Activated CD4-positive, alpha-beta T cell treated with anti-CD3 and anti-CD28 coated beads for 36 hours (primary cell): ENCODE results near the gene ZBTB46. TPM values are rescaled to one million over a fixed set of nuclear protein-coding genes. Genes with fewer than 3 reads are reported as not detected.
A peak's percentile ranks its signal among the peaks of the same experiment; 100 is the strongest.

Experiments used
- ATAC-seq: fragments of 200-7000 bp; cut with Tn5 transposase; one replicate; pipeline ENCODE4 v1.10.0; 2021; ENCODE audit warnings: mild to moderate bottlenecking, moderate library complexity
- CTCF ChIA-PET: fragments of 350-600 bp; sonication (Branson Sonifier 250); formaldehyde crosslinking; loops from one replicate; lab custom pipeline; 2021; ENCODE audit warnings: antibody characterized with exemption; lab: Charles Lee
- POLR2A ChIA-PET: fragments of 350-600 bp; sonication (Branson Sonifier 250); formaldehyde crosslinking; loops from one replicate; lab custom pipeline; 2021; ENCODE audit warnings: antibody characterized with exemption, inconsistent platforms; lab: Charles Lee
- DNase-seq: peaks from one replicate; pipeline ENCODE4 v3.0.0-alpha.2; 2020
- H3K27ac Mint-ChIP-seq: one replicate; pipeline ENCODE4 v1.8.0; 2021; ENCODE audit warnings: mixed read lengths
- H3K27me3 Mint-ChIP-seq: one replicate; pipeline ENCODE4 v1.8.0; 2021; ENCODE audit warnings: mixed read lengths
- H3K36me3 Mint-ChIP-seq: one replicate; pipeline ENCODE4 v1.8.0; 2021; ENCODE audit warnings: low read depth, mixed read lengths
- H3K4me1 Mint-ChIP-seq: one replicate; pipeline ENCODE4 v1.8.0; 2021; ENCODE audit warnings: mixed read lengths
- H3K4me3 Mint-ChIP-seq: one replicate; pipeline ENCODE4 v1.8.0; 2021; ENCODE audit warnings: mild to moderate bottlenecking, moderate library complexity, mixed read lengths
- H3K9me3 Mint-ChIP-seq: one replicate; pipeline ENCODE4 v1.8.0; 2021; ENCODE audit warnings: low read depth, mixed read lengths
- intact Hi-C, 2 experiments: fragments of 100-400 bp; cut with DNase I in 1 of 2; cut with micrococcal nuclease in 1 of 2; formaldehyde crosslinking; loops; one replicate each; pipeline versions ENCODE4 v1.14.2 to v1.15.1; 2022 to 2024; cut with DNase I, micrococcal nuclease
- total RNA-seq, 2 experiments: library from RNA; stranded (reverse); gene quantifications; one replicate each; pipeline ENCODE4 v1.2.3, GENCODE V29; 2021

Gene ZBTB46
- total RNA-seq, 2 experiments from 2014 or later: 0.88 to 1.3 TPM

DNA sequence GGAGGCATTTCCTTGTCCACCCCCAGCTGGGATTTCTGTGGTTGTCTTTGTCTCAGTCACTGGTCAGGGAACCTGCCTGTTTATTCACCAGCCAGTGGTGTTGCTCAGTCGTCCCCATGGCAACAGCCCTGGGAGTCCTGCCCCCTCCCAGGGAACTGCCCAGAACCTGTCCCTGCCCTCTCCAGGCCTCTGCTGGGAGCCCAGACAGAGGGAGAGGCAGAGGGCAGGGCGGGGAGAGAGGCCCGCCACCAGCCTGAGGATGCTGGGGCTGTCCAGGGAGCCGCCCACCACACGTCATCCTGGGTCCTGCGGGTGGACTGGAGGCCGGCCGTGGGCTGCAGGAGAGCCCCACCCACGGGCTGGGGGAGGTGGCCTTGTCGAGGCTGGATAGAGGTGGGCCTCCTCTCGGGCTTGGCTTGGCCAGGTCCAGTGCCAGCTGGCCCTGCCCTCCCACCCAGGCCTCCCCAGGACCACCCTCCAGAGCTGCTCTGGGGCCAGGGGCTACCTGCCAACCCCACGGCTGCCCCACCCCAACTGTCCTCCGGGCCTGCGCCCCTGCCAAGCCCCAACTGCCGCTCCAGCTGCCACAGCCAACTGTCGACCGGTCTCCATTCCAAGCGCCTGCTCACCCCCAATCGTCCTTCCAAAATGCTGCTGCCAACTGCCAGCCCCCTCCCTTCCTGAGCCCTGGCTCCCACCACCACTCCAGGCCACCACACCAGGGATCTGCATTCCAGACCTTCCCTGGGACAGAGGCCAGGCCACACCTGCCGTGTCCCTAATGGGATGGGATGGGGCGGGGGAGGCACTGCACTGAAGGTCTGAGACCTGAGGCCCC is 4.2 kb upstream of the ZBTB46 start:
- H3K36me3 Mint-ChIP-seq: no peaks in the 10 kb centered on the region
- H3K4me3 Mint-ChIP-seq: no peak overlapping the region
- no peaks in the 10 kb centered on the region for H3K9me3 Mint-ChIP-seq
- CTCF ChIA-PET: no interaction called here
- intact Hi-C loops: no loop called here
- ATAC-seq (no peak), DNase-seq (no peak)
- H3K4me1 Mint-ChIP-seq: no peaks in the 10 kb centered on the region
- H3K27me3 Mint-ChIP-seq: peaks cover under 1% of the 10 kb centered on the region
- no peak overlapping the region for H3K27ac Mint-ChIP-seq
- POLR2A ChIA-PET: no interaction called here

DNA sequence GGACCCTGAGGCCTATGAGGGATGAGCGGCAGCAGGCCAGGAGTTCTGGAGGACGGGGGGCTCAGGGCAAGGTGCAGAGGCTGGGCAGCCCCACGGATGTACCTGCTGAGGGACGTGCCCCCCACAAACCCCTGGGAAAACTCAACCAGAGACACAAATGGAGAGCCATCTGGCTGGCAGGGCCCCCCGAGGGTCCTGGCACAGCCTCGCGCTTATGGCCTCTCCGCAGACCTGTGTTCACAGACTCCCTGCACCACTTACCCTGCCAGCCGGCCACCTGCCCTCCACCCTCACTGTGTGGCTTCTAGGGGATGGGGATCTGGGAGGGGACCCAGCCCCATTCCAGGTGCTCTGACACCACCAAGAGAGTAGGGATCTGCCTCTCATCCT is 3.4 kb upstream of the ZBTB46 start:
- no peak overlapping the region for H3K4me3 Mint-ChIP-seq
- CTCF ChIA-PET: no interaction called here
- peaks cover 7% of the 10 kb centered on the region for H3K4me1 Mint-ChIP-seq
- no peak overlapping the region for H3K27ac Mint-ChIP-seq
- intact Hi-C loops: no loop called here
- no peak for ATAC-seq
- H3K36me3 Mint-ChIP-seq: no peaks in the 10 kb centered on the region
- POLR2A ChIA-PET: no interaction called here
- peaks cover 7% of the 10 kb centered on the region for H3K27me3 Mint-ChIP-seq
- no peak for DNase-seq
- H3K9me3 Mint-ChIP-seq: no peaks in the 10 kb centered on the region

GRCh38 chr20:63833776-63834490 is 2.9 kb upstream of the ZBTB46 start:
- CTCF ChIA-PET: no interaction called here
- Mint-ChIP-seq H3K9me3 (no peaks in the 10 kb centered on the region), H3K4me3 (no peak overlapping the region), H3K27ac (no peak overlapping the region), H3K4me1 (peaks cover 10% of the 10 kb centered on the region), H3K27me3 (peaks cover 12% of the 10 kb centered on the region), H3K36me3 (no peaks in the 10 kb centered on the region)
- DNase-seq (no peak), ATAC-seq (no peak)
- intact Hi-C loops: no loop called here
- POLR2A ChIA-PET: no interaction called here

DNA sequence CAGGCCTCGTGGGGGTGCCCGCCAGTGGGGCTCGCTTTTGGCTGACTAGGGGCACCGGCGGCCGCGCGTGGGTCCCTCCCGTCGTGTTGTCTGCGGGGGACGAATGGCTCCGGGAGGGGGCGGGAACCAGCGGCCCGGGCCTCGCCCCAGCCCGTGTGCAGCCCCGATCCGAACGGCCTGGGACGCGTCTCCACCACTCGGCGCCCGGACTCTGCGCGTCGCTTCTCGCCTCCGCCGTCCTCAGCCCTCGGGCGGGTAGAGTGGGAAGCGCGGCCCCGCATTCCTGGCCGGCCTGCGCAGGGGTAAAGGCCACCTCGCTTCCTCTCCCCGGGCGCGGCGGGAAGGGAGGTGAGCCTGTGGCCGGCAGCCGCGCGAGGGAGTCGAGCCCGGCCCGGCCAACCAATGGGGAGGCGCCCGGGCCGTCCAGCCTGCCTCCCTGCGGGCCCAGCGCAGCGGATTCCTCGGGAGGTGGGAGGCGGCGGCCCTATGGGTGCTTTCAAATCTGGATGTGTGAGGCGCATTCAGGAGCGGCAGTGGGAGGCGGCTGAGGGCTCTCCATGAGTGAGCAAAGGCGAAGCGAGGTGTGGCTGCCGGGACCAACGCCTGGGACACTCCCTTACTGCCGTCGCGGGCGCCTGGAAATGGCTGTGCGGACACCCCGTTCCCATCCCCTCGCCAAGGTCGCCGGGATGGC is 1.1 kb upstream of the ZBTB46 start:
- ATAC-seq (no peak), DNase-seq (peak; percentile 28)
- Mint-ChIP-seq H3K4me1 (peaks cover 10% of the 10 kb centered on the region), H3K4me3 (no peak overlapping the region), H3K9me3 (no peaks in the 10 kb centered on the region), H3K36me3 (no peaks in the 10 kb centered on the region), H3K27ac (no peak overlapping the region), H3K27me3 (peaks cover 24% of the 10 kb centered on the region)
- ChIA-PET CTCF (no interaction called here), POLR2A (no interaction called here)
- intact Hi-C loops: loop anchor here in 1 of 2 experiments (2.0 kb wide), 1 partner anchor 63 kb away; the partner anchor contains the start of gene DNAJC5

DNA sequence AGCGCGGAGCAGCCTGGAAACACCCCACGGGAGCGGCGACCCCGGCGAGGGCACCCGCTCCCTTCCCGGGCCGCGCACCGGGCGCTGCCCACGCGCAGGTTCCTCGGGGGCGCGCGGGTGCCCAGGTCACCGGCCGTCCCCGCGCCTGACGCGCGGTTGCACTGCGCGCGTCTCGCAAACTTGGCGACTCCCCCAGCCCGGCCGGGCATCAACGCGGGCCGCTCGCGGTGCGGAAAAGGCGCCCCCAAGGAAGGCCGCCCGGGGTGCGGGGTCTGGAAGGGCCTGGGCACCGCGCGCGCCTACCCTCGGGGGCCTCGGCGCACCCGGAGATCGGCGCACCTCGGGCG is 555 bp upstream of the ZBTB46 start:
- Mint-ChIP-seq H3K27ac (no peak overlapping the region), H3K4me1 (peaks cover 10% of the 10 kb centered on the region), H3K9me3 (no peaks in the 10 kb centered on the region), H3K27me3 (peaks cover 28% of the 10 kb centered on the region), H3K36me3 (no peaks in the 10 kb centered on the region), H3K4me3 (no peak overlapping the region)
- no peak for DNase-seq
- intact Hi-C loops: loop anchor here in 1 of 2 experiments (2.0 kb wide), 1 partner anchor 63 kb away; the partner anchor contains the start of gene DNAJC5
- no peak for ATAC-seq
- ChIA-PET POLR2A (no interaction called here), CTCF (no interaction called here)

GRCh38 chr20:63829945-63830835 is 874 bp downstream of the ZBTB46 start:
- no peak for ATAC-seq
- POLR2A ChIA-PET: no interaction called here
- intact Hi-C loops: loop anchor here in 1 of 2 experiments (1.0 to 2.0 kb wide), 3 partner anchors 20 to 65 kb away; partner anchors contain the start of genes DNAJC5 and TPD52L2

DNA sequence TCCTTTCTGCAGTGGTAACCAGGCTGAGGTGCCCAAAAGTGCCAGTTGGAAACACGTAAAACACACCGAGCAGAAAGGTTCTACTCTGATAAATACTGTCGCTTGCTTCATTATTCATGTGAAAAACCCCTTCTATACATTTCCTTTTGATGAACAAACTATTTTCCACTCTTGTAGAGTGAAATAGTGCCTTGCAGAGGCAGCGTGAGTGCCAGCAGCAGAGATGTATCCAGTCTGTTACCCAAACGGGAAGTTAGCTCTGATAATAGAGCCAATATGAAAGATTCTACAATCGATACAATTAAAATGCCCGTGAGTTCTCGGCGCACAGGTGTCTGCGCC is 1.5 kb downstream of the ZBTB46 start:
- Mint-ChIP-seq H3K4me3 (peak overlapping the region; percentile 65), H3K27ac (peak overlapping the region; percentile 51), H3K27me3 (peaks cover 38% of the 10 kb centered on the region), H3K36me3 (no peaks in the 10 kb centered on the region), H3K4me1 (peaks cover 18% of the 10 kb centered on the region), H3K9me3 (no peaks in the 10 kb centered on the region)
- DNase-seq: peak; percentile 31
- CTCF ChIA-PET: interaction anchor here (0.6 kb wide), 1 partner anchor 86 kb away, joined by 3 read pairs; no protein-coding TSS in a partner anchor
- intact Hi-C loops: loop anchor here in 1 of 2 experiments (1.0 kb wide), 2 partner anchors 21 to 36 kb away; partner anchors contain the start of gene TPD52L2
- ATAC-seq: peak; percentile 35
- POLR2A ChIA-PET: no interaction called here

More at GRCh38 chr20:63829945-63830835, 874 bp downstream of the ZBTB46 start:
- Mint-ChIP-seq H3K4me3 (peak overlapping the region; percentile 65), H3K27ac (peak overlapping the region; percentile 51), H3K36me3 (no peaks in the 10 kb centered on the region), H3K27me3 (peaks cover 38% of the 10 kb centered on the region), H3K9me3 (no peaks in the 10 kb centered on the region), H3K4me1 (peaks cover 18% of the 10 kb centered on the region)
- CTCF ChIA-PET: interaction anchor here (0.6 kb wide), 1 partner anchor 87 kb away, joined by 3 read pairs; no protein-coding TSS in a partner anchor
- peak; percentile 21 for DNase-seq

- intact Hi-C loops: loop anchor here in 1 of 2 experiments (1.0 kb wide), 2 partner anchors 21 to 36 kb away; partner anchors contain the start of gene TPD52L2
- no peaks in the 10 kb centered on the region for H3K36me3 Mint-ChIP-seq
- H3K4me1 Mint-ChIP-seq: peaks cover 18% of the 10 kb centered on the region
- ChIA-PET CTCF (no interaction called here), POLR2A (no interaction called here)
- H3K4me3 Mint-ChIP-seq: no peak overlapping the region
- ATAC-seq (no peak), DNase-seq (no peak)
- H3K27ac Mint-ChIP-seq: no peak overlapping the region
- H3K27me3 Mint-ChIP-seq: peaks cover 38% of the 10 kb centered on the region
- no peaks in the 10 kb centered on the region for H3K9me3 Mint-ChIP-seq
Measured at GRCh38 chr20:63828951-63829350, 2.1 kb downstream of the ZBTB46 start.

DNA sequence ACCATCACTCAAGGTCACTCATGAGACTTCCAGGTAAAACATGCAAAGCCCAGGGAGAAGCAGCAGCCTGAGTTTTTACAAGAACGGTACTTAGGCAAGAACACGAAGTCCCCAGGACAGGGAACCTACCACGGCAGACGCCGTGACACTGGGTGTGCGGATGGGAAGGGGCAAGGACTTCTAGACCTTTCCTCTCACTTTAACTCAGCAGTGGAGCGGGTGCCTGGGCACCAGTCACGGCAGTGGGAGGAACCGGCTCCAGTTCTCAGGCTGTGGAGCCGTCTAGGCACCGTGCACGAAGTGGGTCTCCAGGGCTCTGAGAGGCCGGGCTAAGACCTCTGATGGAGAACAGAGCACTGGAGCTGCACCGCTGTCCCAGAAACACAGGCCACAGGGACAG is 2.5 kb downstream of the ZBTB46 start:
- H3K27ac Mint-ChIP-seq: no peak overlapping the region
- H3K4me3 Mint-ChIP-seq: no peak overlapping the region
- peaks cover 42% of the 10 kb centered on the region for H3K27me3 Mint-ChIP-seq
- peaks cover 18% of the 10 kb centered on the region for H3K4me1 Mint-ChIP-seq
- ChIA-PET CTCF (no interaction called here), POLR2A (no interaction called here)
- intact Hi-C loops: no loop called here
- no peak for DNase-seq
- H3K9me3 Mint-ChIP-seq: no peaks in the 10 kb centered on the region
- no peaks in the 10 kb centered on the region for H3K36me3 Mint-ChIP-seq
- ATAC-seq: no peak

GRCh38 chr20:63828124-63828523 is 2.9 kb downstream of the ZBTB46 start:
- ChIA-PET POLR2A (interaction anchor here (0.6 kb wide), 1 partner anchor 10 kb away, joined by 3 read pairs; no protein-coding TSS in a partner anchor), CTCF (no interaction called here)
- Mint-ChIP-seq H3K27ac (no peak overlapping the region), H3K4me1 (peaks cover 18% of the 10 kb centered on the region), H3K4me3 (no peak overlapping the region), H3K9me3 (no peaks in the 10 kb centered on the region), H3K27me3 (peaks cover 43% of the 10 kb centered on the region), H3K36me3 (no peaks in the 10 kb centered on the region)
- no peak for ATAC-seq
- intact Hi-C loops: no loop called here
- no peak for DNase-seq
